SJCRH30 (cell line): Measurements from ENCODE around the gene ACY1. TPM values are rescaled to one million over a fixed set of nuclear protein-coding genes. Genes with fewer than 3 reads are reported as not detected.
A peak's percentile ranks its signal among the peaks of the same experiment; 100 is the strongest.

Experiments
- DNase-seq, 2 experiments: peaks; one replicate each; pipeline ENCODE4 v3.0.0-alpha.2; 2015 to 2020
- H3K27ac ChIP-seq: fragments of 250-450 bp; sonication (Bioruptor Pico); 2 replicates; pipeline ENCODE4 v1.5.1; 2020; ENCODE audit warnings: mild to moderate bottlenecking, moderate library complexity
- H3K27me3 ChIP-seq: fragments of 250-450 bp; sonication (Bioruptor Pico); 2 replicates; pipeline ENCODE4 v1.5.1; 2020; ENCODE audit warnings: mild to moderate bottlenecking, moderate library complexity
- H3K36me3 ChIP-seq: fragments of 250-450 bp; sonication (Bioruptor Pico); 2 replicates; pipeline ENCODE4 v1.5.1; 2020; ENCODE audit warnings: mild to moderate bottlenecking, moderate library complexity
- H3K4me1 ChIP-seq: fragments of 250-450 bp; sonication (Bioruptor Pico); 2 replicates; pipeline ENCODE4 v1.5.1; 2020; ENCODE audit warnings: mild to moderate bottlenecking, moderate library complexity
- H3K4me3 ChIP-seq: fragments of 250-450 bp; sonication (Bioruptor Pico); 2 replicates; pipeline ENCODE4 v1.5.1; 2020; ENCODE audit warnings: mild to moderate bottlenecking, moderate library complexity
- H3K9me3 ChIP-seq: fragments of 250-450 bp; sonication (Bioruptor Pico); replicated peaks from 2 replicates; pipeline ENCODE4 v1.5.1; 2020; ENCODE audit warnings: mild to moderate bottlenecking, moderate library complexity
- total RNA-seq: library from RNA; depleted of rRNA; stranded (reverse); fragments of >200 nt; shearing (Covaris generic); gene quantifications from 2 replicates; pipeline ENCODE4 v1.2.3, GENCODE V29; 2014

The ACY1 gene
- total RNA-seq, 1 experiment from 2014 or later = 26.2 TPM

- H3K27me3 ChIP-seq = no peaks in the 10 kb centered on the region
- H3K27ac ChIP-seq = peak overlapping the region; percentile 68; the same call in 1 of the 2 replicates
- peaks cover 59% of the 10 kb centered on the region for H3K4me1 ChIP-seq
- H3K36me3 ChIP-seq = peaks cover 9% of the 10 kb centered on the region
- H3K4me3 ChIP-seq = peak overlapping the region; percentile 90
- no peaks in the 10 kb centered on the region for H3K9me3 ChIP-seq
- no peak for DNase-seq
Measured at GRCh38 chr3:51966016-51966415, 17.3 kb upstream of the ACY1 start.

- H3K9me3 ChIP-seq = no peaks in the 10 kb centered on the region
- peak overlapping the region; percentile 68 for H3K27ac ChIP-seq
- H3K36me3 ChIP-seq = peaks cover 8% of the 10 kb centered on the region
- peaks cover 58% of the 10 kb centered on the region for H3K4me1 ChIP-seq
- peak overlapping the region; percentile 90 for H3K4me3 ChIP-seq
- no peaks in the 10 kb centered on the region for H3K27me3 ChIP-seq
- peak in 1 of 2 experiments; percentile 42 for DNase-seq
Measured at GRCh38 chr3:51966486-51966885, 16.8 kb upstream of the ACY1 start.

- H3K4me1 ChIP-seq = peaks cover 53% of the 10 kb centered on the region
Measured at GRCh38 chr3:51966922-51967383, 16.4 kb upstream of the ACY1 start.

GRCh38 chr3:51967384-51968169 lies 15.8 kb upstream of the ACY1 start, which contains the start of gene PCBP4:
Gene PCBP4, minus strand, starts transcription at chr3:51967454. Its CDS starts 6,214 bp downstream, at chr3:51961240.
- Histone ChIP-seq H3K4me1 (peaks cover 47% of the 10 kb centered on the region), H3K27me3 (no peaks in the 10 kb centered on the region), H3K36me3 (peaks cover 4% of the 10 kb centered on the region; the same call in 1 of the 2 replicates), H3K27ac (peak within 1 kb of the TSS; percentile 89), H3K9me3 (no peaks in the 10 kb centered on the region), H3K4me3 (peak within 1 kb of the TSS; percentile 90)
- DNase-seq = peak; percentile 75 to 78

More at GRCh38 chr3:51966922-51967383, 16.4 kb upstream of the ACY1 start:
- DNase-seq = peak in 1 of 2 experiments; percentile 41
- H3K4me3 ChIP-seq = peak overlapping the region; percentile 90
- no peaks in the 10 kb centered on the region for H3K27me3 ChIP-seq
- H3K9me3 ChIP-seq = no peaks in the 10 kb centered on the region
- H3K27ac ChIP-seq = peak overlapping the region; percentile 68
- peaks cover 4% of the 10 kb centered on the region; the same call in 1 of the 2 replicates for H3K36me3 ChIP-seq

- peaks cover 40% of the 10 kb centered on the region for H3K4me1 ChIP-seq
- H3K4me3 ChIP-seq = peak overlapping the region; percentile 90
- peak; percentile 49 to 62 for DNase-seq
- peaks cover 4% of the 10 kb centered on the region; the same call in 1 of the 2 replicates for H3K36me3 ChIP-seq
- H3K27me3 ChIP-seq = no peaks in the 10 kb centered on the region
- no peaks in the 10 kb centered on the region for H3K9me3 ChIP-seq
- H3K27ac ChIP-seq = peak overlapping the region; percentile 89
Measured at GRCh38 chr3:51968170-51968775, 15.1 kb upstream of the ACY1 start.

GRCh38 chr3:51968883-51969678 lies 14.3 kb upstream of the ACY1 start:
- no peak for DNase-seq
- H3K4me3 ChIP-seq = no peak overlapping the region
- peaks cover 4% of the 10 kb centered on the region; the same call in 1 of the 2 replicates for H3K36me3 ChIP-seq
- H3K27ac ChIP-seq = no peak overlapping the region; the same call in 1 of the 2 replicates
- H3K4me1 ChIP-seq = peaks cover 33% of the 10 kb centered on the region
- no peaks in the 10 kb centered on the region for H3K27me3 ChIP-seq
- H3K9me3 ChIP-seq = no peaks in the 10 kb centered on the region

- Histone ChIP-seq H3K36me3 (peaks cover 4% of the 10 kb centered on the region; the same call in 1 of the 2 replicates), H3K27me3 (no peaks in the 10 kb centered on the region), H3K27ac (no peak overlapping the region), H3K4me3 (no peak overlapping the region), H3K9me3 (no peaks in the 10 kb centered on the region), H3K4me1 (peaks cover 27% of the 10 kb centered on the region)
- no peak for DNase-seq
Measured at GRCh38 chr3:51969841-51970240, 13.5 kb upstream of the ACY1 start.

GRCh38 chr3:51970606-51971300 lies 12.6 kb upstream of the ACY1 start:
- no peak for DNase-seq
- no peaks in the 10 kb centered on the region for H3K27me3 ChIP-seq
- H3K9me3 ChIP-seq = no peaks in the 10 kb centered on the region
- no peaks in the 10 kb centered on the region for H3K36me3 ChIP-seq
- peaks cover 22% of the 10 kb centered on the region for H3K4me1 ChIP-seq
- H3K27ac ChIP-seq = no peak overlapping the region
- H3K4me3 ChIP-seq = no peak overlapping the region

- Histone ChIP-seq H3K27me3 (no peaks in the 10 kb centered on the region), H3K27ac (no peak overlapping the region), H3K4me1 (peaks cover 23% of the 10 kb centered on the region), H3K4me3 (no peak overlapping the region), H3K9me3 (no peaks in the 10 kb centered on the region), H3K36me3 (no peaks in the 10 kb centered on the region)
- DNase-seq = no peak
Measured at GRCh38 chr3:51971350-51971749, 12.0 kb upstream of the ACY1 start.

- Histone ChIP-seq H3K27me3 (no peaks in the 10 kb centered on the region), H3K4me3 (peak overlapping the region; percentile 80), H3K9me3 (no peaks in the 10 kb centered on the region), H3K27ac (peak overlapping the region; percentile 30), H3K4me1 (peaks cover 10% of the 10 kb centered on the region; the same call in 1 of the 2 replicates), H3K36me3 (no peaks in the 10 kb centered on the region)
- DNase-seq = peak; percentile 39 to 58
Measured at GRCh38 chr3:51974277-51974962, 8.9 kb upstream of the ACY1 start.

- Histone ChIP-seq H3K36me3 (no peaks in the 10 kb centered on the region), H3K27ac (peak within 1 kb of the TSS; percentile 70), H3K4me3 (peak within 1 kb of the TSS; percentile 80), H3K4me1 (peaks cover 10% of the 10 kb centered on the region; the same call in 1 of the 2 replicates), H3K9me3 (no peaks in the 10 kb centered on the region), H3K27me3 (no peaks in the 10 kb centered on the region)
- peak; percentile 61 to 78 for DNase-seq
Measured at GRCh38 chr3:51974963-51975851, 8.1 kb upstream of the ACY1 start, which contains the start of gene ABHD14A. Gene ABHD14A, plus strand, starts transcription at chr3:51975064. Its CDS starts 72 bp downstream, at chr3:51975136.

- peak overlapping the region; percentile 80 for H3K4me3 ChIP-seq
- DNase-seq = peak; percentile 87 to 89
Measured at GRCh38 chr3:51975852-51976549, 7.3 kb upstream of the ACY1 start.

More at GRCh38 chr3:51975852-51976549, 7.3 kb upstream of the ACY1 start:
- no peaks in the 10 kb centered on the region for H3K36me3 ChIP-seq
- peaks cover 10% of the 10 kb centered on the region; the same call in 1 of the 2 replicates for H3K4me1 ChIP-seq
- H3K27me3 ChIP-seq = no peaks in the 10 kb centered on the region
- H3K27ac ChIP-seq = no peak overlapping the region
- no peaks in the 10 kb centered on the region for H3K9me3 ChIP-seq
